Heart left ventricle (tissue), 16 donors: ENCODE results near the gene TCP11L2. TPM values are rescaled to one million over a fixed set of nuclear protein-coding genes. Genes with fewer than 3 reads are reported as not detected.
A peak's percentile ranks its signal among the peaks of the same experiment; 100 is the strongest.

Experiments used
- ATAC-seq, 4 donors: fragments of 200-7000 bp; cut with Tn5 transposase; one replicate each; pipeline ENCODE4 v1.9.1; 2020 to 2022; ENCODE audit warnings: moderate library complexity in 4 of 4, mild to moderate bottlenecking in 3 of 4, moderate number of reproducible peaks in 1 of 4
- DNase-seq, 5 donors: peaks; one replicate each; pipeline ENCODE4 v3.0.0-alpha.2; 2020
- H3K27ac ChIP-seq, 12 donors: fragments of 200-600 bp; sonication (generic) in 4 of 12; one replicate each; pipeline versions ENCODE4 v1.5.0 to v1.8.0; 2016 to 2022; ENCODE audit warnings: mild to moderate bottlenecking in 2 of 12
- H3K27me3 ChIP-seq, 9 donors: fragments of 200-600 bp; sonication (generic) in 2 of 9; one replicate each; pipeline versions ENCODE4 v1.5.1 to v1.8.0; 2016 to 2022; ENCODE audit warnings: mild to moderate bottlenecking in 3 of 9
- H3K36me3 ChIP-seq, 9 donors: fragments of 200-600 bp; sonication (generic) in 2 of 9; one replicate each; pipeline versions ENCODE4 v1.5.0 to v1.8.0; 2018 to 2022; ENCODE audit warnings: mild to moderate bottlenecking in 2 of 9
- H3K4me1 ChIP-seq, 12 donors: fragments of 200-600 bp; sonication (generic) in 4 of 12; one replicate each; pipeline versions ENCODE4 v1.5.0 to v1.8.0; 2016 to 2022; ENCODE audit warnings: mild to moderate bottlenecking in 3 of 12
- H3K4me3 ChIP-seq, 12 donors: fragments of 200-600 bp; sonication (generic) in 4 of 12; one replicate each; pipeline versions ENCODE4 v1.5.0 to v1.8.0; 2017 to 2022; ENCODE audit warnings: mild to moderate bottlenecking in 9 of 12, moderate library complexity in 4 of 12
- H3K9me3 ChIP-seq, 12 donors: fragments of 200-600 bp; sonication (generic) in 4 of 12; one replicate each; pipeline versions ENCODE4 v1.5.0 to v1.8.0; 2016 to 2022; ENCODE audit warnings: mild to moderate bottlenecking in 1 of 12
- POLR2A ChIP-seq, 2 donors: fragments of 450-650 bp; IDR thresholded peaks; one replicate each; pipeline ENCODE4 v1.6.1; 2017; ENCODE audit warnings: antibody characterized with exemption in 2 of 2, mild to moderate bottlenecking in 2 of 2, moderate library complexity in 2 of 2
- WGBS, 4 donors: extraction: QIAGEN DNeasy Blood & Tissue Kit in 2 of 4; methylation state at CpG; one replicate each; pipeline versions ENCODE4 v1.1.5 to v1.1.7; 2013 to 2018; 5-methylcytosine and 5-hydroxymethylcytosine counted together
- intact Hi-C, 10 donors: fragments of 100-400 bp; cut with DNase I; formaldehyde crosslinking; loops; one replicate each; pipeline versions ENCODE4 v1.11.1 to v1.14.2; 2022
- polyA plus RNA-seq, 2 donors: library from polyadenylated mRNA; stranded (reverse); fragments of 200-250 nt; gene quantifications; one replicate each; pipeline ENCODE4 v1.2.3, GENCODE V29; 2013
- total RNA-seq, 9 donors: library from RNA; depleted of rRNA in 2 of 9; stranded (reverse); fragments of >200 nt in 2 of 9; fragmentation: NEBNext Ultra II Directional in 3 of 9; extraction: Animal tissue kit (Norgen Biotek cat#: 25700) in 3 of 9; gene quantifications; one replicate each; pipeline versions ENCODE4 v1.1.0 to v1.2.4, GENCODE V29; 2016 to 2023
- TF ChIP-seq, protein P1 (sequence below), 12 donors: fragments of 200-600 bp; sonication (generic) in 4 of 12; IDR thresholded peaks; one replicate each; pipeline versions ENCODE4 v1.5.0 to v1.8.0; 2018 to 2022; ENCODE audit warnings: antibody characterized with exemption in 12 of 12, mild to moderate bottlenecking in 5 of 12
- donor health status: ischemic (EF 13 %, LVEDD 7.1; RV severe dilation, severe dysfunction).
- donor health status: healthy with polysubstance abuse.
- donor health status: DM: no; HTN: yes; CAD: no.
- donor health status: DM: no; HTN: no; CAD: no.
- donor health status: ischemic (EF 25% LVEDD 6.9; RV normal size, moderate dysfunction).
- donor health status: ischemic (EF 25% LVEDD 5.7; RV mildly dilated, moderate dysfunction).
- donor health status: healthy.
- donor health status: DM: yes; HTN: yes; CAD: no.
- donor health status: ischemic (EF 35%, LVEDD 5.7; RV mildly dilated, moderate dysfunction).
- donor health status: nonischemic (EF 11% LVEDD 7.7; RV severe dilation, severe dysfunction).
- donor health status: DM: yes; HTN: yes; CAD: no.
- donor health status: PGD.
- donor health status: ischemic (EF 29% LVEDD 5.4; RV normal size, mild dysfunction).
- donor health status: nonischemic (EF 23%, LVEDD 6.1; RV moderate dilation, normal function).

The TCP11L2 gene
- total and polyA plus RNA-seq, 11 donors = 15.5 to 147 (median 97.3) TPM

DNA sequence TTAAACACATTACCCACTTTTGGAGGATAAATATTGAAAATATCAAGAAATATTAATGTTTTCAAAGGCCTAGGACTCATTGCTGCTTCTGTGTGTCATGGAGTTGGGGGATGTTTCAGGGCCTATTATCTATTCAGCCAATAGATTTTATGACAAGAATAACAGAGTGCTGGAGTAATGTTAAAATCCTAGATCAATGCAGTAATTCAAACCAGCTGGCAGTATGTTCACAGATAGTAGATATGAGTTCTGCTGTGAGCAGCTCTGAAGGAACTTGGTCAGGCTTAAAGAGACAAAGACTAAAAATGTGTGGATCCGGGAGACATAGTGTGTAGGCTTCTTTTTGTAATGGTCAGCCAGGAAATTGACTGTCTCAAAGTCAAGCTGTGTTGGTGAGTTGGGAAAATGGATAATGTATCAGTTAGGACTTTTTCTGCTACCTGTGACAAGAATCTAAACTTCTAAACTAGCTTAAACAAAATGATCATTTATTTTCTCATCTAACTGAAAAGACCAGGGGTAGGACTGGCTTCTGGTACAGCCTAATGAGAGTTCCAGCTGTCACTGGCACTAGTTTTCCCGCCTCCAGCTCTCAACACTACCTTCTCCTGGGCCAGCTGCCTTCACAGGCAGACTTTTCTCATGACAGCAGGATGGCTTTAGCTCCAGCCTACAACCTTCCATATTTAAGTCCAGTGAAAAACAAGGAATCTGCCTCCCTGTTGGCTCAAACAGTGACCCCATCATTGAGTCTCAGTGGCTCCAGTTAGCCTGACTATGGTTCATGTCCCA is 38.7 kb downstream of the TCP11L2 start:
- ATAC-seq (peak in 2 of 4 donors; percentile 19 to 56), DNase-seq (peak in 2 of 5 donors; percentile 40 to 44)
- H3K4me1 ChIP-seq = peaks cover 10 to 63% (median 38%) of the 10 kb centered on the region in 12 donors
- H3K4me3 ChIP-seq = no peak overlapping the region
- WGBS, 4 donors = 36 to 53% (median 42%) methylated on average over 2 of the region's 2 CpGs
- intact Hi-C loops = loop anchor here in 7 of 10 donors (5.0 kb wide), 4 partner anchors 34 to 104 kb away; partner anchors contain the start of genes CKAP4 (in 3 of the 7) and TCP11L2 (in 2 of the 7)
- no peaks in the 10 kb centered on the region for H3K27me3 ChIP-seq
- peak overlapping the region in 11 of 12 donors; percentile 65 to 86 (median 75) for H3K27ac ChIP-seq
- no peaks in the 10 kb centered on the region for H3K9me3 ChIP-seq
- peaks cover 0 to 77% (median 20%) of the 10 kb centered on the region in 9 donors for H3K36me3 ChIP-seq
- no peak for TF ChIP-seq POLR2A (IDR thresholded peaks at IDR 0.05)
- TF ChIP-seq, protein P1, sequence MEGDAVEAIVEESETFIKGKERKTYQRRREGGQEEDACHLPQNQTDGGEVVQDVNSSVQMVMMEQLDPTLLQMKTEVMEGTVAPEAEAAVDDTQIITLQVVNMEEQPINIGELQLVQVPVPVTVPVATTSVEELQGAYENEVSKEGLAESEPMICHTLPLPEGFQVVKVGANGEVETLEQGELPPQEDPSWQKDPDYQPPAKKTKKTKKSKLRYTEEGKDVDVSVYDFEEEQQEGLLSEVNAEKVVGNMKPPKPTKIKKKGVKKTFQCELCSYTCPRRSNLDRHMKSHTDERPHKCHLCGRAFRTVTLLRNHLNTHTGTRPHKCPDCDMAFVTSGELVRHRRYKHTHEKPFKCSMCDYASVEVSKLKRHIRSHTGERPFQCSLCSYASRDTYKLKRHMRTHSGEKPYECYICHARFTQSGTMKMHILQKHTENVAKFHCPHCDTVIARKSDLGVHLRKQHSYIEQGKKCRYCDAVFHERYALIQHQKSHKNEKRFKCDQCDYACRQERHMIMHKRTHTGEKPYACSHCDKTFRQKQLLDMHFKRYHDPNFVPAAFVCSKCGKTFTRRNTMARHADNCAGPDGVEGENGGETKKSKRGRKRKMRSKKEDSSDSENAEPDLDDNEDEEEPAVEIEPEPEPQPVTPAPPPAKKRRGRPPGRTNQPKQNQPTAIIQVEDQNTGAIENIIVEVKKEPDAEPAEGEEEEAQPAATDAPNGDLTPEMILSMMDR (IDR thresholded peaks at IDR 0.05) = no peak

DNA sequence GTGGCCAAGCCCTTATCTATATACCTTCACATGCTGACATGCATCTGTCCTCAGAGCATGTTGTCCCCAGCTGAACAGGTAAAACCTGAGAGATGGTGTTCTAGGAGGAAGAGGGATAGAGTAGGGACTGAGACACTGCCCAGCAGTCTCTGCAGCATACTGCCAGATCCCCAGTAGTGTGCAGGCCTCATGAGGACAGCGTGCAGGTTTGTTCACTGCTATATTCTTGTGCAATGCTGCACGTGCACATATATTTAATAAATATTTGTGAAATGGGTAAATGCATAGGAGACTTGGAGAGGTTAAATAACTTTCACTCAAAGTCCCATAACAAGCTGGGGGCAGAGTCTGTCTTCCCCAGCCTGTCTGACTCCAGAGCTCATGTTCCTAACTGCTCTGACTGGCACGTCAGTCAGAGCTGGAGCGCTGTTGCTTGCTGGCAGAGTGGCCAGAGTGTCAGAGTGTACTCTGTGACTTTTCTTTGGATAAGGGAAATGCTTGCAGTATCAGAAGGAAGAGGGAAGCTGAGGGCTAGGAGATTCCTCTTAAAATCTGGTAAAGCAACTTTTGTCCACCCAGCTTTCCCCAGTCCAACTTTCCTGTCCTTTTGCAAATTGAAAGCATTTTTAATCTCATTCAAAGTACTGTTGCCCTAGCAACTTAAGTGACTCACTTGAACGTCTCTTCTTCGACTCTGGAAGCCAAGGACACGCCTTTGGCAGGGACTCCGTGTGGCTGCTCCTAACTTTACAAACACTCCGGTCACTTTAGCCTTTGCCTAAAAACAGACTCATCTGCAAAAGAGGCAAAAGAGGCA is 40.1 kb downstream of the TCP11L2 start:
- DNase-seq (peak; percentile 68 to 89 (median 75)), ATAC-seq (peak; percentile 88 to 92 (median 91))
- WGBS, 4 donors = 11 to 27% (median 19%) methylated on average over 9 of the region's 9 CpGs
- Histone ChIP-seq H3K36me3 (peaks cover 0 to 77% (median 29%) of the 10 kb centered on the region in 9 donors), H3K9me3 (no peaks in the 10 kb centered on the region), H3K4me3 (peak overlapping the region in 9 of 12 donors; percentile 9 to 29 (median 16)), H3K4me1 (peaks cover 10 to 53% (median 37%) of the 10 kb centered on the region in 12 donors), H3K27ac (peak overlapping the region; percentile 65 to 86 (median 74)), H3K27me3 (no peaks in the 10 kb centered on the region)
- TF ChIP-seq, protein P1 (IDR thresholded peaks at IDR 0.05) = no peak
- TF ChIP-seq POLR2A (IDR thresholded peaks at IDR 0.05) = no peak
- intact Hi-C loops = loop anchor here in 7 of 10 donors (2.0 to 5.0 kb wide), 5 partner anchors 35 to 116 kb away; partner anchors contain the start of genes CKAP4 (in 3 of the 7) and TCP11L2 (in 2 of the 7)

DNA sequence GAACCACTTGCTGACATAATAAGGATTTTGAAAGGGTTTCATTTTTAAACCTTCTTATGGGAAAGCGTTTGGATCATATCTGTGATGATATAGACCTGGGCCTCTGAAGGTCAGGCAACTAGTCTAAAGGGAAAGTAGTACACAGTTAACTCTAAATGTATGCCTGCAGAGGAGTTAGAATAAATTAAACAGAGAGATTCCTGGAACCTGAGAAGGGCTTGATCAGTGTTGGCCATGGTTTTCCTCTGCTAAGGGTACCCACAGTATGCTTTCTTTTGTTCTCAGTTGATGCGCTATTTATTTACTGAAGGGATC is 40.6 kb downstream of the TCP11L2 start:
- H3K4me1 ChIP-seq = peaks cover 10 to 53% (median 37%) of the 10 kb centered on the region in 12 donors
- TF ChIP-seq, protein P1 (IDR thresholded peaks at IDR 0.05) = no peak
- TF ChIP-seq POLR2A (IDR thresholded peaks at IDR 0.05) = no peak
- H3K9me3 ChIP-seq = no peaks in the 10 kb centered on the region
- DNase-seq (no peak), ATAC-seq (peak in 3 of 4 donors; percentile 3 to 14 (median 11))
- peak overlapping the region; percentile 65 to 86 (median 74) for H3K27ac ChIP-seq
- no peaks in the 10 kb centered on the region for H3K27me3 ChIP-seq
- peak overlapping the region in 7 of 12 donors; percentile 13 to 29 (median 16) for H3K4me3 ChIP-seq
- H3K36me3 ChIP-seq = peaks cover 0 to 77% (median 29%) of the 10 kb centered on the region in 9 donors
- 56 to 57% (median 57%) methylated on average over 2 of the region's 2 CpGs for WGBS, 4 donors
- intact Hi-C loops = loop anchor here in 7 of 10 donors (2.0 to 5.0 kb wide), 5 partner anchors 36 to 116 kb away; partner anchors contain the start of genes CKAP4 (in 3 of the 7) and TCP11L2 (in 2 of the 7)
